ENCODE results near the gene IQCF5.
"Not testable (repeated sequence)": the region's sequence is repeated elsewhere in the genome, so short reads cannot be mapped to it uniquely, and the experiment has no call there.

The IQCF5 gene

DNA sequence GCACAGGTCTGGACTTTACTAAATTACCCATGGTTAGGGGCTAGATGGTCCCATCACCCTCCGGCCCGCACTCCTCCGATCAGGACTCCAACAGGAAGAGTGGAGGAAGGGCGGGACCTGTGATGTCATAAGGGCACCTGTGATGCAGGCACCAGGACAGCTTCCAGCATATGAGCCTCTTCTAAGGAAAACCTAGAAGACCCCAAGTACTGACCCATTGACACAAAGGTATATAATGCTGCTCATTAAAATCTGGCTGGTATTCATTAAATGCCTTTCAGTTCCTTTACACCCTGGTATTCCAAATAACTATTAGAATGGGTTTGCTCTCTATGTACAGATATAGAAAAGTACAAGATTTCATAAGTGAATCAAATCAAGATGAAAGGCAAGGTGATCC lies at the start of gene IQCF5:
Gene IQCF5 (minus strand): TSS at position 101 of the 400 bp plus-strand sequence. CDS start 70 bp downstream, at position 31.
- DNase-seq (ENCODE audit: low read depth) = no peak

GRCh38 chr3:51921081-51921578 lies 45.7 kb upstream of the IQCF5 start:
- DNase-seq (ENCODE audit: low read depth) = no peak

DNA sequence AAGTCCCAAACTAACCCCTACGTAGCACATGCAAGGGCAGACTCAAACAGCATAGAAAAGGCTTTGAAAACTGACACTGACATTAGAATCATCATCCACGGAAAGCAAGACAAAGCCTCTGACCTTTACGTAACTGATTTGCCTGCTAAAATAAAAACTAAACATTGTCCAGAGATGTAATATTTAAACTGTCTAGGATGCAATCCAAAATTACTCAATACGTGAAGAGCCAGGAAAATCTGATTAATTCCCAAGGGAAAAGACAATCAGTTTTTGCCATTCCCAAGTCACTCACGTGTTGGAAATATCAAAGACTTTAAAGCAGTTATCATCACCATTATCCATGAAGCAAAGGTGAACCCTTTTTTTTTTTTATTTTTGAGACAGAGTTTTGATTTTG lies 41.0 kb upstream of the IQCF5 start:
- DNase-seq (ENCODE audit: low read depth) = no peak

DNA sequence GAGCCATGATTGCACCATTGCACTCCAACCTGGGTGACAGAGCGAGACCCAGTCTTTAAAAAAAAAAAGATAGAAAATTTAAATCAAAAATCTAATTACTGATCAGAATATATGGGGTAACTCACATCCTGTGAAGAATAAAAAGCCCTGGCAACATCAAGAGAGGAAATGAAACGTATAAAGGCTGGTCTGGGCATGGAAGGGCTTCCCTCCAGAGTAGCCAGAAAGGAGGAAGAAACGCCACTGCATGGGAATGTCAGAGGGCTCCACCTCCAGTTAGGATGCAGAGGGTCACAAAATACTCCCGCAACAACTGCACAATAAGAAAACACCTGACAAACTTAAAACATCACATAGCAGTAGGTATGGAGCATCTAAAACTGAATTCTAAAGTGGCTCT lies 32.6 kb upstream of the IQCF5 start:
- no peak for DNase-seq (ENCODE audit: low read depth)

GRCh38 chr3:51904034-51904823 lies 28.8 kb upstream of the IQCF5 start:
- DNase-seq (ENCODE audit: low read depth) = no peak

GRCh38 chr3:51902361-51902760 lies 27.0 kb upstream of the IQCF5 start:
- not testable (repeated sequence) for DNase-seq (ENCODE audit: low read depth)

DNA sequence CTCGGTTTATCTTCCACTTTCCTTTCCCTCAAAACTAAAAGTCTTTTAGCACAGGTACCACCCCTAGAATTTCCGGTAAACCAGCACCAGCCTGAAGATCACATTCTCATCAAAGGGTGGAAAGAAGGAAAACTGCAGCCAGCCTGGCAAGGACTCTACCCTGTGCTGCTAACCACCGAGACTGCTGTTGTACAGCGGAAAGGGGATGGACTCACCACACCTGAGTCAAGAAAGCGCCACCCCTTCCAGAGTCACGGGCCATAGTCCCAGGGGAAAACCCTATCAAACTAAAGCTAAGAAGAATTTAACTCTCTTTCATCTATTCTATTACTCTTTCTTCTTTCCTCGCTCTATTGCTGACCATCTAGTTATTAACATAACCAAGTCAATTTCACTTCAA lies 24.6 kb upstream of the IQCF5 start:
- DNase-seq (ENCODE audit: low read depth) = not testable (repeated sequence)

- no peak for DNase-seq (ENCODE audit: low read depth)
Measured at GRCh38 chr3:51897391-51897790, 22.0 kb upstream of the IQCF5 start.

DNA sequence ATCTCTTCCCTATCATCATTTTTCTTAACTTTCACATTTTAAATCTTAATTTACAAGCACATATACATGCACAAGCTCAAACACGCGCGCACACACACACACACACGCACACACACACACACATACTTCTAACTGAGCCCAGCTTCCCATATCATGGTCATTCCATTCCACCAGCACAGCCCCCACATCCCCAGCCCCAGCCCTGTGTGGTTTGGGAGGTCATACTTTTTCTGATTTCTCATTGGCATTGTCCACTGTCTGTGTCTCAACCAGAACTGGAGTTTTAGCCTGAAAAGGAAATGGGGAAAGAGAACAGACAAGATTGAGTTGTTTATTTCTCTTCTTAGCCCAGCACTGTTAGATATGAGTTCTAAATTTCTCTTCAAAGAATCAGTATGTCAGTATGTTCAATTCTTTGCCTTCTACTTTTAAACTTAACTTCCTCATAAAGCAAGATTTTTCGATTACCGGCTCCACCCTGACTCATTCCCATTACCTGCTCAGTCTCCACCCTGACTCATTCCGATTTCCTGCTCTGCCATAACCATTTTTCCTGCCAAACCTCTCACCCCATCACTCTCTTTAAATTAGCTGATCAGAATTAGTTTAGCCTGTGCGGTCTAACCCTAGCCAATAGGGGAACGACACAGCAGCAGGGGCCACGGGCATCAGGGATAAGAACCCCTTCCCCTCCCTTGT lies 21.4 kb upstream of the IQCF5 start:
- DNase-seq (ENCODE audit: low read depth) = no peak

- no peak for DNase-seq (ENCODE audit: low read depth)
Measured at GRCh38 chr3:51894939-51895338, 19.5 kb upstream of the IQCF5 start.

DNA sequence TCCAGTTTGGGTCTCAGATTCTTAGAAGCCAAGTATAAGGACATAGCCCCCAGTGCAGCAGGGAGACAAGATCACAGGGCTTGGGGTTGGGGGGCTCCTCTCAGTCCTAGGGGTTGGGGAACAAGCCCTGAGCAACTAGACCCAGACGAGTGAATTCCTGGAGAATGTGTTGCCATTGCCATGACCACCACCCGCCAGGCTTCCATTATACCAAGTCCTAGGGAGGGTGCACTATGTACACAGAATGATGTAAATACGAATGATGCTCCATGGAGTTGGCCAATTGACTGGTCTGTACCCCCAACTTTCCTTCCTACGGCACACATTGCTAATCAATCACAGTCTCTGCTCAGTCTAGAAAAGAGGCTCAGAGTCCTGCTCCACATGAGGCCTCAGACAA lies 19.0 kb upstream of the IQCF5 start:
- DNase-seq (ENCODE audit: low read depth) = no peak

DNA sequence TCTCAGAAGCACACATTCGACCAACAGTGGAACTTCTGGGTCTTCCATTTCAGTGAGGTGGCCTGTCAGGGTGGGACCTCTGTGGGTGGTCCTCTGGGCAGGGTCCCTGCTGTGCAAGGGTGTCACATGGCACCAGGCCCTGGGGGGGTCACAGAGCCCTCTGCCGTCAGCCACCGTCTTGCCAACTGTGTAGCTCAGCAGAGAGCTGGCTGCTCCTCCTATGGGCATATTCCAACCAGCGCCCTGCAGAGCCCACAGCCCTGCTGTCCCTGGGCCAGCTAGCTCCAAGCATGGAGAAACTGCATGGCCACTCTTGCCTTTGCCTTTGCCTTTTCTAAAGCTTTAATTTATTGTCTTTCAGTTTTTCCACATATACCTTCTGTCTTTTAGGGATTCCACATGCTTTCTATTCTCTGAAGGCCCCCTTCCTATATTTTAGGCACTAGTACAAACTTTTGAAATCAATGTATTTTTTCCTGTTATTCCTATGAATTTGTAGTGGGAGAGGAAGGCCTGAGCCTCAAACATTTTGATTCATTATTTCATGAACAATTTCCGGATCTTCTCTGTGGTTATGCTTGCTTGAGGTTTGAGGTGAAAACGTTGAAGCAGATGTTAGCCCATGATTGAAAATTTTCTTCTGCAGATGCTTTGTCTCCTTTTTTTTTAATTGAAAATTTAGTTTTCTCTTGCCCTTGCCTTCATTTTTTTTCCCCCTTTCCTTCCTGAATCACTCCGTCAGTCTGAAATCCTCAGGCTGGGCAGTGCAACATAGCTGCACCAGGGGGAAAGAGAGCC lies 16.0 kb upstream of the IQCF5 start:
- DNase-seq (ENCODE audit: low read depth) = no peak

DNA sequence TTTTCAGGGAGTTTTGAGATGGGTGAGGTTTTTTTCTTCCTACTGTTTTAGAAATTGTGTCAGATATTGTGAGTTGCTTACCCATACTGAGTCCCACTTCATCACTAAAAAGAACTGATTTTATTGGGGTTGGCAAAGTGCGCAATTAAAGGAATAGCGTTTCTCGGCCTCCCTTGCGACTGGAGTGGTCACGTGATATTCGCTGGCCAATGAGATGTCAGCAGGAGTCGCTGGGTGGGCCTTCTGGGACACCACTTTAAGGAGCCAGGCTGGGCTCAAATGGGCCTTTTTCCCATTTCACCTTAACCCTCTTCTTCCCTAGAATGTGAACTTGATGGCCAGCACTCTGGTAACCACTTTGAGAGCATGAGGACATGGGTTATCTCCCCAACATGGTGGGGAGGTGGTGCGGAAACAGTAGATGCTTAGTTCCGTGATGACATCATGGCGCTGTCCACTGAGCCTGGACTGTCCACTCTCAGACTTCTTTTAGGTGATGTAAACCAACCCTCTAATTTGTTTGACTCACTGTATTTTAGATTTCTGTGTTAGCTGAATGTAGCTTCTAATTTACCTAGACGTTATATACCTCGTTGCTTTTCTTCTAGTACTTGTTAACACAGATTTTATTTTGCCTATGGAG lies 13.2 kb upstream of the IQCF5 start:
- no peak for DNase-seq (ENCODE audit: low read depth)

DNA sequence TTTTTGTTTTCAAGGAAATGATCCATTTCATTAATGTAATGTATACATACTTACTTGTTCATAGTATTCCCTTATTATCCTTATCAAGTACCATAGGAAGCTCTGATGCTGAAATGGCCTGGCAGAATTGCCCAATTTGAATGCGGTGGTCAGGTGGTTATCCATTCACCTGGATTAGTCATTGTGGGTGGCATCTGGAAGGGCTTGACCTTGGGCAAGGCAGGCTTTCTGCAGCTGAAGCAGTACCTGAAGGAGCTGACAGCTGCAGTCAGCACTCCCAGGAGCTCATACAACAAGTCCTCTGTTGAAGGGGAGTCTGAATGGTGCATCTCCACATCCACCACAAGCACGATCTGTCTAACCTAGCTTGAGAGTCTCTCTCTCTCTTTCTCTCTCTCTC lies 12.2 kb upstream of the IQCF5 start:
- DNase-seq (ENCODE audit: low read depth) = no peak

DNA sequence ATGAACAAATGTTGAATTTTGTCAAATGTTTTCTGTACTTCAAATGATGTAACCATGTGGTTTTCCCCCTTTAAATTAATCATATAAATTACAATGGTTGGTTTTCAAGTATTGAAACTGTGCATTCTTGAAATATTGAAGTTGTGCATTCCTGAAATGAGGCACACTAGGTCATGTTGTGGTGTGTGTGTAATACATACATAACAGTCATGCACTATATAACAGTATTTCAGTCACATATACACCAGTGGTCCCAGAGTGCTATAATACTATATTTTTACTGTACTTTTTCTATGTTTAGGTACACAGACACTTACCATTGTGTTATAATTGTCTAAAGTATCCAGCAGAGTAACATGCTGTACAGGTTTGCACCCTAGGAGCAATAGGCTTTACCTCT lies 11.0 kb upstream of the IQCF5 start:
- DNase-seq (ENCODE audit: low read depth) = no peak

GRCh38 chr3:51879937-51880336 lies 4.5 kb upstream of the IQCF5 start:
- DNase-seq (ENCODE audit: low read depth) = no peak

DNA sequence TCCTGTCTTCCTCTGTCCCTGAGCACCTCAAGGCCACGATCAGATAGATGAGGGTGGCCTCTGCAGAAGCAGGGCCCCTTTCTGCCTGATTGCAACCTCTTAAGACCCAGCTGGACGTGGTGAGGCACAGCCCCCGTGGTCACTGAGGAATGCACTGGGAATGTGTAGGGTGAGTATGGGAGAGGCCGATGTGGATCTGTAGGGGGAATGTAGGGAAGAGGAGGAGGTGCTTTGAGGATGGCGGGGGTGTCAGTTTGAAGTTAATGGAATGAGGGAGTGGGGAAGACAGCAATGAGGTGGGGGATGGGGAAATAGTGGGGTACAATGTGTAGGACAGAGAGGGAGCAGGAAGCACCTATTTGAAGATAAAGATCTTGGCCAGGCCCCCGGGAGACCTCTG lies 785 bp upstream of the IQCF5 start:
- DNase-seq (ENCODE audit: low read depth) = no peak

GRCh38 chr3:51874889-51875288 lies 512 bp downstream of the IQCF5 start:
- DNase-seq (ENCODE audit: low read depth) = no peak

- no peak for DNase-seq (ENCODE audit: low read depth)
Measured at GRCh38 chr3:51874411-51874810, 990 bp downstream of the IQCF5 start.

DNA sequence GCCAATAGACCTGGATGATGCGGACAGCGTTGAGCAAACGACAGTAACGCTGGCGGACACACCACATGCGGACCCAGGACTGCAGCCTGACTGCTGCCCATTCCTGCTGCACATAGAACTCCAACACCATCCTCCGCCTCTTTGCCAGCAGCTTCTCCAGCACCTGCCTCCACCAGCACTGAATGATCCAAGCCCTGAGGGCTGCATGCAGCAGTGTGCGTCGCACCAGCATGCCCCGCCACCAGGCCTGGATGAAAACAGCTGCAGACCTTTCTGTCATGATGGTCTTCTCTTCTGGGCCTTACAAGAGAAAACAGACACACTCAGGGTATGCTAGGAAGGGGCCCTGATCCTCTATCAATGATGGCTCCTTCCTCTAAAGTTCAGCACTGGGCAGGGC lies 1.5 kb downstream of the IQCF5 start:
- no peak for DNase-seq (ENCODE audit: low read depth)

DNA sequence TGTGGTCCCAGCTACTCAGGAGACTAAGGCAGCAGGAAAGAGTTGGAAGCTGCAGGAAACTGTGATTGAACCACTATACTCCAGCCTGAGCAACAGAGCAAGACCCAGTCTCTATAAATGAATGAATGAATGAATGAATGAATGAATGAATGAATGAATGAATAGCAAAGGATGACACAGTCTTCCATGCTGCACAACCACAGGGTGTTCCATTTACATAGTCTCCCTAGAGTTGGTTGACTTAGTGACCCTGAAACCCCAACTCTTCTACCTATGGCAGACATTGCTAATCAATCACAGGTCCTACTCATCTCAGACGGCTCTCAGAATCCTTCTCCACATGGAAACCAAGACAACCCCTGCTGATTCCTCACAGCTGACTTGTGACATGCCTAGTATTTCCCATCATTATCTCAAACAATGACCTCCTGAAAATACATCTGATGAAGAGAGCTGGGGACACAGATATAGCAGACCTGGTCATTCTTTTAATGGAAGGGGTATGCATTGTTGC lies 2.1 kb downstream of the IQCF5 start:
- DNase-seq (ENCODE audit: low read depth) = no peak

- DNase-seq (ENCODE audit: low read depth) = no peak
Measured at GRCh38 chr3:51869304-51869703, 6.1 kb downstream of the IQCF5 start.

Data from iris pigment epithelial cell (primary cell).